Gastroesophageal sphincter (tissue), 3 donors: Measurements from ENCODE around the gene SYNDIG1.

ENCODE experiments used
- CTCF ChIP-seq, 4 experiments: fragments of 200-600 bp in 2 of 4; fragments of 450-650 bp in 2 of 4; sonication (generic) in 1 of 4; IDR thresholded peaks; one replicate each; pipeline ENCODE4 v1.5.1; 2017 to 2019; ENCODE audit warnings: antibody characterized with exemption in 4 of 4, mild to moderate bottlenecking in 2 of 4, moderate library complexity in 2 of 4
- EP300 ChIP-seq: sonication (generic); formaldehyde crosslinking; IDR thresholded peaks from one replicate; pipeline ENCODE4 v1.6.1; 2017; ENCODE audit warnings: antibody characterized with exemption, mild to moderate bottlenecking
- POLR2AphosphoS5 ChIP-seq: sonication (generic); formaldehyde crosslinking; IDR thresholded peaks from one replicate; pipeline ENCODE4 v1.6.1; 2017; ENCODE audit warnings: antibody characterized with exemption

- TF ChIP-seq CTCF (IDR thresholded peaks at IDR 0.05), result no peak
- TF ChIP-seq EP300, result no peak
- no peak for TF ChIP-seq POLR2AphosphoS5
Observed at GRCh38 chr20:24529369-24529719, 59.9 kb downstream of the SYNDIG1 start.
